GM19035 (cell line): ENCODE results near the gene PDXP.
"Not testable (repeated sequence)": the region's sequence is repeated elsewhere in the genome, so short reads cannot be mapped to it uniquely, and the experiment has no call there.

Source experiments
- ATAC-seq: cut with Tn5 transposase; IDR thresholded peaks from one replicate; pipeline ENCODE4 v1.9.1; 2021; ENCODE audit not compliant: unreplicated experiment

The PDXP gene

GRCh38 chr22:37696260-37696656 lies 37.7 kb downstream of the PDXP start:
- ATAC-seq = not testable (repeated sequence)

DNA sequence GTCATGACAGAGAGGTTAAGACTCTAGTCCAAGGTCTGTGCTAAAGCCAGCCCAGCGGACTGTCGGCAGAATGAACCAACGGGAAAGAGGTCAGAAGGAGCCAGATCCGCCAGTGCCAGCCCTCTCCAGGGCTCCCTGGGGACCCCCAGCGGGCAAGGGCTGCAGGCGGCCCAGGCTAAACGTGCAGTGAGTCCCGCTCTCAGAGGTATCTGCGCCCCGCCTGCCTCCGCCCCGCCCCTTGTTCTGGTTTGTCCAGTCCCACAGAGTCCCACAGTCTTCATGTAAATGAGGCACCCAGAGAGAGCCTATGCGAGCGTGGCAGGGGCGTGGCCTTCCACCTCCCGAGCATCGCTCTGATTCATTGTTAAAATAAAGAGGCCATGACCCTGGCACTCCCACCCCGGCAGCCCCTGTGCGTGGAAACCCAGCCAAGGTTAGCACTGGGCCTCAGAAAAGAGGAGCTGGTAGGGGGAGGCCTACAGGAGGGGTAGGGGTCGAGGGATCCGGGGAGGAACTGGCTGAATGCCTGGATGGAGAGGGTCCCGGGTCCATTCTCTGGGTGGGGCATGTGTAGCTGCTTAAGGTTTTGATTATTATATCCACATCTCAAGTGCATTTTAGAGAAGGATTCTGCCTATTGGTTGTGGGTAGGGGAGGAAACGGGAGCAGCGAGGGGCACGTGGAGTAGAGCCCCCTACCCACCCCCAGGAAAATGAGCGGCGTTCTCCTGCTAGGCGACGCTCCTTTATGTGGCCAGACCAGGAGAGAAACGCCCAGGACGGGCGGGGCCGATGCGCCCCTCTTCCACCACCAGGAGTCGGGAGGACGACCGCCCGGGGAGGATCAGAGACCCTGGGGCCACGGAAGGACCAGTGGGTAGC lies 38.4 kb downstream of the PDXP start, which contains the start of gene TRIOBP:
TSS of gene TRIOBP (plus strand) at position 392 of the 881 bp plus-strand sequence. CDS start 4,318 bp downstream, outside the sequence.
- no peak for ATAC-seq

- no peak for ATAC-seq
Observed at GRCh38 chr22:37697538-37697835, 39.0 kb downstream of the PDXP start.

DNA sequence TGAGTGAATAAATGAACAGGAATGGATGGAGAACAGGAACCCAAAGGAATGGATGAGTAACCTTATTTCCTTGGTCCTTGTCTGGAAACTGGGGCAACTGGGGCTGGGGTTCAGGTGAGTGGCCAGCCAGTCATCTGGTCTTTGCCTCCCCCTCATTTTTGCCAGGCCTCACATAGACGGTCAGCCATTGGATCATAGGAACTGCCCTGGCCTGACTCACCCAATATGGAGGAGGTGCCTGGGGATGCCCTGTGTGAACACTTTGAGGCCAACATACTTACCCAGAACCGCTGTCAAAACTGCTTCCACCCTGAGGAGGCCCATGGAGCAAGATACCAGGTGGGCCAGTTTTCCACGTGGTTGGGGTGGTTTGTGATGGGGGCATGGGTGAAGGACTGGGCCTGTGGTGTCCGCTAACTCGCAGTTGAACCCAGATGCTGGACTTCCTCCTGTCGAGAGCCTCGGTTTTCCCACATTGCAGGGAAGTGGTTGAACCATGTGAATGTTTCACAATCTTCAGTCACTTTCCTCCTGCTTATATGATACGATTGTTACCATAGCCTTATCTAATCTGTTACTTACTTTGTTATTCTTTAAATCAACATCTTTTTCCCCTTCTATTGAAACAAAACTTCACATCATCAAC lies 42.7 kb downstream of the PDXP start:
- no peak for ATAC-seq

- no peak for ATAC-seq
Observed at GRCh38 chr22:37703906-37704305, 45.4 kb downstream of the PDXP start.

DNA sequence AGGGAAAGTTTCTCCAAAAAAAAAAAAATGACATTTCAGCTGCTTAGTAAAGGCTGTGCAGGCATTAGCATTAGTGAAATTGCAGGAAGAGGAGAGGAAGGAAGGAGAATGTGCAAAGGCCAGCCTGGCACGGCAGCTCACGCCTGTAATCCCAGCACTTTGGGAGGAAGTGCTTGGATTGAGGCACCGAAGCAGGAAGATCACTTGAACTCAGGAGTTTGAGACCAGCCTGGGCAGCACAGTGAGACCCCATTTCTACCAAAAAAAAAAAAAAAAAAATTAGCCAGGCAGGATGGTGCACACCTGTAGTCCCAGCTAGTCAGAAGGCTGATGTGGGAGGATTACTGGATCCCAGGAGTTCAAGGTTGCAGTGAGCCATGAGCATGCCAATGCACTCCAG lies 46.1 kb downstream of the PDXP start:
- ATAC-seq = no peak

DNA sequence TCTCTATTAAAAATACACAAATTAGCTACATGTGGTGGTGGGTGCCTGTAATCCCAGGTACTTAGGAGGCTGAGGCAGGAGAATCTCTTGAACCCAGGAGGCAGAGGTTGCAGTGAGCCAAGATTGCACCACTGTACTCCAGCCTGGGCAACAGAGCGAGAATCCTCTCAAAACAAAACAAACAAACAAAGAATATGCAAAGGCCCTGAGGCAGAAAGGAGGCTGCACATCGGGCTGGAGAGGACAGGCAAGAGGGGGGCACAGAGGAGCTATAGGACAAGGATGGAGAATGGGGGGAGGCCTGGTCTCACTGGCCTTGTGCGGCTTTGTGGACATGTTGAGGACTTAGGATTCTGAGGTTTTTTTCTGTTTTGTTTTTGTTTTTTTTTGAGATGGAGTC lies 46.7 kb downstream of the PDXP start:
- no peak for ATAC-seq

GRCh38 chr22:37708580-37709444 lies 50.3 kb downstream of the PDXP start:
- ATAC-seq = no peak

- ATAC-seq = no peak
Observed at GRCh38 chr22:37709445-37709765, 50.9 kb downstream of the PDXP start.

DNA sequence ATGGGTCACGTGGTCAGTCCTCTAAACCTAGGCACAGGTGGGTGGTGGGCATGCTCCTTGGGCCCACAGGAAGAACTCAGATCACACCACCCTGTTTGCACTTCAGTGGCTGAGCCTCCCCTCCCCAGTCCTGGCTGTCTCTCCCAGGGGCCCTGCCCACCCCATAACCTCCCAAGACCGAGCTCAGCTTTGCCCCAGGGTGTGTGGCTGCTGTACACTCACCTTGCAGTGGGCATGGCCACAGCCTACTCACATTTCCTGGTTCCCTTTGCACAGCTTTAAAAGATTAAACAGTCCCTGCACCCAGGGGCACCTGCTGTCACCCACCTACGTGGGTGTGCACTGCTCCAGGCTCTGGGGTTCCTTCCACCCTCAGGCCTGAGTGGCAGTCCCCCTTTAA lies 52.2 kb downstream of the PDXP start:
- no peak for ATAC-seq

DNA sequence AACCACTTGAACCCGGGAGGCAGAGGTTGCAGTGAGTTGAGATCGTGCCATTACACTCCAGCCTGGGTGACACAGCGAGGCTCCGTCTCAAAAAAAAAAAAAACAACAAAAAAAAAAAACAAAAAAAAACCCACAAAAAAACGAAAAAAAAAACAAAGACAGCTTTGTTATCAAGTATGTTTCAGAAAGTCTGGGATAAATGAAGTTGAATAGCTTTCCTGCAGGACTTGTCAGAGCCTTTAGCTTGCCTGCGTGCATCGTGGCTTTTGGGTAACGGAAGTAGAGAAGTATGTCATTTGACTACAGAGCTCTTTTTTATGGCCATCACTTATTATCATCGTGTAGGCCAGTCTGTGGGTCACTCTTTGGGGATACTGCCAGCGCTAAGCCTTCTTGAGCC lies 53.0 kb downstream of the PDXP start:
- no peak for ATAC-seq

- ATAC-seq = no peak
Observed at GRCh38 chr22:37713761-37714160, 55.2 kb downstream of the PDXP start.

GRCh38 chr22:37714634-37715033 lies 56.1 kb downstream of the PDXP start:
- ATAC-seq = no peak

DNA sequence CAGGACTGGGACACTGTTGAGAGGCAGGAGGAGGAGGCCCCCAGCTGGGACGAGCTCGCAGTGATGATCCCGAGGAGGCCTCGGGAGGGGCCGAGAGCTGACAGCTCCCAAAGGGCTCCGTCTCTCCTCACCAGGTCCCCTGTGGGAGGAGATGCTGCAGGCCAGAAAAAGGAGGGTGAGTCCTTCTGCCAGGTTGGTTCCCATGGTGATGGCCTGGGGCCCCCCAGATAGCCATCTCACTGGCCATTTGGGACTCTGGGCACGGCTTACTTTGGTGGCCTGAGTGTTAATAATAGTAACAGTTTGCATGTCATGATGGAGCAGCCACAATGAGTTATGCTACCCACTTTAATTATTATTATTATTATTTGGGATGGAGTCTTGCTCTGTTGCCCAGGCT lies 57.2 kb downstream of the PDXP start:
- no peak for ATAC-seq
